ENCODE results near the gene HMCES.
A peak's percentile ranks its signal among the peaks of the same experiment; 100 is the strongest.

Gene HMCES

DNA sequence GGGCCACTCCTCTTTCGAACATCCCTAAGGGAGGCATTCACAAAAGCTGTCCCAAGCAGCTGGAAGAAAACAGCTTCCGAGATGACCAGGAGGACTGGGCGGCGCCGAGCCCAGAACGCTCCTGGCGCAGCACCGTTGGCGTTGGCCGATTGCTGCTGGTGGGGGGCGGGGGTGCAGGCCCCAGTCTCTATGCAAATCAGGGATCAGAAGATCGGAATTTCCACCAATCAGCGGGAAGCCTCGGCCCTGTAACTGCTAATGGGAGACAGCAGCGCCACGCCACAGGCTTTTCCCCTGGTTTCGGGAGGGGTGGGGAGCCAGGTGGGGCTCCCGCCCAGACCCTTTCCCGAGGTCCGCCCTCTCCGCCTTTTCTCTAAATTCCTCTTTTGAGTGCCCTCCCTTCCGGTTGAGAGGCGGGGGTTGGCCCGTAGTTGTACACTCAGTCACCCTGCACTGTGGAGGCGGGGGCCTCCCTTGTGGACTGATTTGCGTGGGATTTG, 27.0 kb downstream of the HMCES start:
- DNase-seq, result no peak

DNA sequence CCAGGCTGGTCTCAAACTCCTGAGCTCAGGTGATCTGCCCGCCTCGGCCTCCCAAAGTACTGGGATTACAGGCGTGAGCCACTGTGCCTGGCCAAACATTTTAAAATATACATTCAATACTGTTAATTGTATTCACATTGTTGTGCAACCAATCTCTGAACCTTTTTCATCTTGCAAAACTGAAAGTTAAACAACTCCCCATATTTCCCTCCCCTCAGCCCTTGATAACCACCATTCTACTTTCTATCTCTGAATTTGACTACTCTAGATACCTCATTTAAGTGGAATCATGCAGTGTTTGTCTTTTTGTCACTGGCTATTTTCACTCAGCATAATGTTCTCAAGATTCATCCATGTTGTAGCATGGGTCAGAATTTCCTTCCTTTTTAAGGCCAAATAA, 30.0 kb downstream of the HMCES start:
- no peak for DNase-seq

DNA sequence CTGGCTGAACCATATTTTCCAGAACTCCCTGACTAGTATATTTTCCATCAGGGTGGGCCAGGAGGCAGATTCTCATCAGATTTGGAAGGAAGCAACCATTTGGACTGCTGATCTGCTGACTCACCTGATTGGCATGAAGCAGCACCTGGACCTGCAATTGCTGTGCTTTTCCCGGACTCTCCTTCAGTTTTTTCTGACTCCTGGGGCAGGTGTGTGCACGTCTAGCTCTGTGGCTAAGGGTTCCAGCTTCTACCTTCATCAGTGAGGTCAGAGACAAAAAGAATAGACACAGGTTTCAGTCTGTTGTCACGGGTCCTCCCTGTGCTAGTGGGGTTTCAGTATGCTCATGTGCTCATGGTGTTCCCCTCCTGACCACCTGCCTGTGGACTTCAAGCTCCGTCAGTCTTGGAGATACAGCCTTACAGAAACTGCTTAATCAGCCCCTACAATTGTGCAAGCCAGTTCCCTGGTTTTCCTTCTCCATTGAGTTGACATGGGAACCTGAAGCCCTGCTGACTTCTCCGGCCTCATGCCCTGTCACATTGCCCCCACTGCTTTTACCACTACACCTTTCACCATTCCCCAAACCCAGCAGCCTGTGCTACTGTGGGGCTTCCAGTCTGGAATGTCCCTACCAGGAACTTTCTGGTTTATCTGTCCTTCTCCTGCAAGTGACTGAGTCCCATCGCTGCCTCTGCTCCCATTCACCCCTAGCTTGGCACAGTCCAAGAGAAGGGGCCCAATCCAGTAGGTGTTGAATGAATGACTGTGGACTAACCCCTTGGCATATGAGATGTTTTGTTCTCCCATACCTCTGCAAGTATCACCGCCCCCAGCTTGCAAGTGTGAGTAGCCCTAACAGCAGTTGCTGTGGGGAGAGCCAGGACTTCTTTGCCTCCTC, 31.7 kb downstream of the HMCES start:
- DNase-seq, result peak; percentile 58

DNA sequence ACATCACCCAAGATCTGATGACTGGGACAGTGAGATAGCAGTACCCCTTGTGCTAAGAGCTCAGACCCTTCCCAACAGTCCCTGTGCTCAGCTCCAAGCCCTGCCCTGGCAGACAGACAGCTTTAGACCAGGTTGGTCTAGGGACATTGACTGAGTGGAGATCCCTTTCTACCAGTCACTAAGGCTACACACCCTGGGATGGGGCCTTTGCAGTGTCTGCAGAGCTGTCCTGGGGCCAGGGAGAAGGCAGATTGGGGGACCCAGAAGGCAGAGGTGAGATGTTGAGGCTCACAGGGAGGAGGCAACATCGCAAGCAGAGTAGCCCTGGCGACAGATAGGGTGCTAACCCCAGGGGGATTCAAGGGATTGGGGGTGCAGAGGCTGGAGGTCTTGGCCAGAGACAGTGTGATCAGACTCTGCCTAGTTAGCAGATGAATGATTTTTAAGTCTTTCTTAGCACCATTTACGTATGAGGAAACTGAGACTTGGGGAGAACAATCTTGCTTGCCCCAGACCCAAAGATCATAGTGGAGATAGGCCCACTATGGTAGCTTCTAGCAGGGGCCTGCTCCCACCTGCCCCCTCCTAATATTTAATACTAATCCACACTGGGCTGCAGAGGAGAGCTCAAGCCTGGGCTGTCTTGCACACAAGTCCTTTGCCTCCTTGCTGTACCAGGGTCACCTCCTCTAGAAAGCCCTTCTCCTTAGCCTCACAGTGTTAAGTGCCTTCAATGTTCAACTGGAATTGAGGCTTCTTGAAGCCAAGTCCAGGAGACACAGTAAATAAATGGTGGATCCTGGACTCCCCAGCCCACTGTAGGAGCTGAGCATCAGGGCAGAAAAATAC, 32.6 kb downstream of the HMCES start:
- no peak for DNase-seq

DNA sequence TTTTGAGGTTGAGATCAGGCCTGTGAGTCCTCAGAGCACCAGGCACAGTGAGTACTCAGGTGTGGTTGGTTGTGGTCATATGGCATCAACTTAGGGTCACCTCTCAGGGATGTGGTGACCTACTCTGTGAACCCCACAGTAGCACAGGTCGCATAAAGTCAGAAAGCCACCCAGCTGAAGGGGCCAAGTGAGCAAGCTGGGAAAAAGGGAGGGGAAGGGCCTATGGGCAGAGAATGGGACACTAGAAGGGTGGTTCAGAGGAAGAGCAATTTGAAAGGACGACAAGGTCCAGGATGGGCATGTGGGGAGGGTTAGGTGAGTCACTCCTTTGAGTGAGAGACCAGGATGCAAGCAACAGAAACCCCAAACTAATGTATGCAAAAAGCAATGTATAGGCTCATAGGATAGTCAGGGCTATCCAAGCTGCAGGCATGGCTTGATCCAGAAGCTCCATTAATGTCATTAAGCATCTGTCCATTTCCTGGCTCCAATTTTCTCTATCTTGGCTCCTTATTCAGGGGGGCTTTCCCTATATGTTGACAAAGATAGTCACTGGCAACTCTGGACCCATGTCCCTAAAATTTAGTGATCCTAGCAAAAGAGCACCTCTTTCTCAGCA, 33.5 kb downstream of the HMCES start:
- peak; percentile 12 for DNase-seq

DNA sequence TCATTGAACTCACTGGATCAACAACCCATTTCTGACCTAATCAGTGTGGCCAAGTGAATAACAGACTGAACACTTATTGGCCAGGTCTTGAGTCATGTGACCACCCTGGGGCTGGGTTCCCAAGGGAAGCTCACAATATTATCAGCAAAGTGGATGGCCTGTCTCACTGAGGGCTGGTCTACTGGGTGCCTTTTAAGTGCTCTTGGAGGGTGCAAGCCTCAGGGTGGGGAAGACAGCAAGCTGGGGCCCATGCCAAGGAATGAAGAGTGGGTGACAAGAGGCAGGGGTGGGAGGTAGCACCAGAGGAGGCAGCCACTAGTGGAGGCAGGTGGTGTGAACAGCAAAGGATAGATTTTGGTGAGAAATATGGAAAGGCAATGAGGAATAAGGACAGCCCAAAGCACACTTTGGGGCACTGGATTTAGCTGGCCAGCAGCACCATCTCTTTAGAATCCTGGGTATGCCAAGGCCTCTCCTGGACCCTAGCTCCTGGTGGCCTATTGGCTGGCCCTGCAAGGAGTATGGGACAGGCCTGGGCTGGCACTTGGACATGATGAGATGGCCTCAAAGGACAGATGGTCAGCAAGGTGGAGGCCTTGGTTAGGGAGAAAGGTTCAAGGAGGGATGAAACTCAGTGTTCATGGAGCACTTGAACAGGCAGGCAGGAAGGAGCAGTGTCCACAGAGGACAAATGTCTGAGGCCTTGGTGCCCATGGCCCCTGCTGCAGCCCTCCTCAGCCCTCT, 34.2 kb downstream of the HMCES start:
- DNase-seq, result peak; percentile 4

DNA sequence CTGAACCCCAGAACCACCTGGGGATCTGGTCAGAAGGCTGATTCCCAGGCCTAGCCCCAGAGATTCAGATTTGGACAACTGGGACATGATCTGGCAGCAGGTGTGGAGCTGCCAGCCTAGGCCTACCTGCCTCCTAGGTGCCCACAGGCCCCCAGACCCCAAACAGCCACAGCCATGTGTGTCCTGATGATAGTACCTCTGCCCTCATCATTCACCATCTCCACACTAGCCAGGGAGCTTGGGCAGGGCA, 34.7 kb downstream of the HMCES start:
- no peak for DNase-seq

DNA sequence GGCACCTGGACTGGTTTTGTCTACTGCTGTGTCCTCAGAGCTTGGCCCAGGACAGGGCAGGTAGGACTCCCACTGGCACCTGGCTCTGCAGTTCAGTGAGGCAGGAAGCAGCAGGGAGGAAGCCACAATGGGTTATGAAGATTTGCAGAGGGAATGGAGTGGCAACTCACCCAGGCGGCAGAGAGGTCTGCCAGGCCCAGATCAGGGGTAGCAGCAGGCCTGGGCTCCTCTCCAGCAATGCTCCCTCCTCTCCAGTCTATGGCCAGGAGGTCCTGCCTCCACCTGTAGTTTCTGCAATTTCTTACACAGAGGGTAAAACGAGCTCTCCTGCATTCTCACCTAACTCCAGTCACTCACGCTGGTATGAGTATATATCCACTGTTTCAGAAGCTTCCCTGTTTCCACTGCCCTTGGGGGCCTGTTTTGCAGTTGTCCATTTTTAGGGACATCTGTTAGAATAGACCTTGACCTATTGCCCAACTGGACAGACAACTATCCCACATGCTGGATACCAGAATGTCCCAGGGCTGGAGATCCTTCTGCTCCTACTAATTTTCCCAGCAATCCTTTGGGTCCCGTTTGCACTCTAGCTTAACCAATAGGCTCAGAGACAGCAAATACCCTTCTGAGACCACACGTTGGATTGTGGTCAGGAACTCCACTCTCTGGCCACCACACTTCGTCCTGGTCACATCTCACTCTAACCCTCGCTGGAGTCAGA, 35.2 kb downstream of the HMCES start:
- DNase-seq, result peak; percentile 18

DNA sequence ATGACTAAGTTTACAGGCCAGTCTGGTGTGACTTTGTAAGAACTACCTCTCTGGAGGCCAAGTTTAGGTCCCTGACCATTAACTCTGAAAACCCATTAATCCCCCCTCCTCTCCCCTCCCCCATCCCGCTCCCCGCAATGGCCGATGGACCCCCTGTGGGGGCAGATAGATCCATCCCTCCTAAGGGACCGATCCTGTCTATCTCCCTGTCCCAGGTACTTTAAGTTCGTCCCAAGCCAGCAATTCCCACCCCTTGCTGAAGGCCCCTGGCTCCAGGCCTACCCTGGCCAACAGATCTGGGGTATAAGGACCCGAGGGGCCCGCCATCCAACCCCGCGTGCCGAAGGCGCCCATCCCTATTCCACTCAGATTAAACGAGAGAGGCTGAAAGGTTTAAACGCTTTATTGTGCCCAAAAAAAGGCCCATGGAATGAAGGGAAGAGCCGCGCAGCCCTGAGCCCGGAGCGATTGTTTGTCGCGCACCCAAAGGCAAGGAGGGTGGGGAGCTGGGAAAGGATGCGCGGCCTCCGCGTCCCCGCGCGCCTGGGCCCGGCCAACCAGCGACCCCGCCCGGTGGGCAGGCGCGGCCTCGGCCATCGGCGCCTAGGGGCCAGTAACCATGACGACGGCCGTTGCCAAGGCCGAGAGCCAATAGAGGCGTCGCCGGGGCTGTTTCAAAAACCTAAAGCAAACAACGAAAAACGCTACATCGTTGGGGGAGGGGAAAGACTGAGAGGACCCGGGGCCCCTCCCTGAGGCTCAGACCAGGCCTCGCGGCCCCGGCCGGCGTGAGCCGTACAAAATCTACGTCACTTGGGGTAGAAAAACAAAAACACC, 35.9 kb downstream of the HMCES start:
- DNase-seq, result peak; percentile 88

DNA sequence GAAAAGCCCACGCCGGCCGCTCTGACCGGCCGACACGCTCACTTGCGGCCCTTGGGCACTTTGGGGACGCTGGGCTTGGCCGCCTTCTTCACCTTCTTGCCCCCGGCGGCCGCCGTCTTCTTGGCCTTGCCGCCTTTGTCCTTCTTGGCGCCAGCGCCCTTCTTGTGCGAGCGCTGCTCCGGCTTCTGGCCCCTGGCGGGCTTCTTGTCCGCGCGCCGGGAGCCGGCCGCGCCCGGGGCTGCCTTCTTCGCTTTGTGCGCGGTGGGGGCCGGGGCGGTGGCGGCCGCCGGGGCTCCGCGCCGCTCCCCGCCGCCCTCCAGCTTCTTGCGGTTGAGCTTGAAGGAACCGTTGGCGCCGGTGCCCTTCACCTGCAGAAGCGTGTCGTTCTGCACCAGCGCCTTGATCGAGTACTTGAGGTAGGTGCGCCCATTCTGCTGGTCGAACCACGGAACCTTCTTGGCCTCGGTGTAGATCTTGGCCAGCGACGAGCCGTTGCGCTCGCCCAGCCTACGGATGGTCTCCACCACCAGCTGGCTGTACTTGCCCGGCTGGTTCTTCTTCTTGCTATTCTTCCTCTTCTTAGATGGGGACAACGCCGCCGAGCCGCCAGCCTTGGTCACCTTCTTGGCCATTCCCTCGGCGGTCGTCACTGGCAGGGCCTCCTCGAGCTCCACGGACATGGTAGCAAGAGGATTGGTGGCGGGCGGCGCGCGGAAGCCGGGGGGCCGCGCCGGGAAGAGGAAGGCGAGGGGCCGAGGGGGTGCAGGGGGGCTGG, 36.7 kb downstream of the HMCES start:
- peak; percentile 31 for DNase-seq

DNA sequence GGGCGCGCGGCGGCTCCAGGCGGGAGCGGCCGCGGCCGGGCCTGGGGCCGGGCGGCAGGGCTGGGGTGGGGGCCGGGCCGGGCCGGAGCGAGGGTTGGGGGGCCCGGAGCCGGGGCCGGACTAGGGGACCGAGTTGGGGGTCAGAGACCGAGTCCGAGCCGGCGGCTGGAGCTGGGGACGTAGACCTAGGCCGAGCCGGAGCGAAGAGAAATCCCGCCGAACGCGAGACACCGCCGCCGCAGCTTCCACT, 37.3 kb downstream of the HMCES start:
- DNase-seq, result no peak

DNA sequence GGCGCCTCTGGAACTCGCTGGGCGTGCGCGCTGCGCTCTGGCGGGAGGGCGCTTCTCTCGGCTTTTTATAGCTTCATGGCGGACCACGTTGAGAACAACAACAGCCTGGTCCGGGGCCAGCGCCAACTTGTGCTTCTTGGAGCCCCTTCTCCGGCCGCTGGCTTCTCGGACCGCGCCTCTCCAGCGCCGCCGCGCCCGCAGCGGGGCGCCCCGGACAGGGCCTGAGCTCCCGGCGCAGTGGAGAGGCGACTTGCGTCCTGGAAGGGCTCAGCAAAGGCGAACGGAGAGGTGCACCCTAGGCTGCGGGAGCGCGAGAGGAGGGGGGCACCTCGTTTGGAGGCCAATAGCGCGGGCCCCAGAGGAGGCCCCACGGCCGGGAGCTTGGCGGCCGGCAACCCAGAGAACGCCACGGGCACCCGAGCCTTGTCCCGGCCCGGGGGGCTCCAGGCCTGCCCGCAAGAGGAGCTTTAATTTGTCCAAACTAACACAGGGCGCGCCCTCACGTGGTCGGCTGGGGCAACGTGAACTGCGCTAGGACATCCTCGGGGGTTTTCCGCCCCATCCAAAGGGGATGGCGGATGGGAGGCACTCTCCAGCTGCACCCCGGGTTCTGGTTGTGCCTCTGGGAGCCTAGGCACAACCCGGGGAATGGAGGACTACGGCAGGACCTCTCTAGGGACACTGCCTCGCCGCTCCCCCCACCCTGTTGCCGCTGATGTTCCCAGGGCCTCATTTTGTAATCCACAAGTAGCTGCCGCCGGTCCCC, 37.8 kb downstream of the HMCES start:
- DNase-seq, result peak; percentile 69

DNA sequence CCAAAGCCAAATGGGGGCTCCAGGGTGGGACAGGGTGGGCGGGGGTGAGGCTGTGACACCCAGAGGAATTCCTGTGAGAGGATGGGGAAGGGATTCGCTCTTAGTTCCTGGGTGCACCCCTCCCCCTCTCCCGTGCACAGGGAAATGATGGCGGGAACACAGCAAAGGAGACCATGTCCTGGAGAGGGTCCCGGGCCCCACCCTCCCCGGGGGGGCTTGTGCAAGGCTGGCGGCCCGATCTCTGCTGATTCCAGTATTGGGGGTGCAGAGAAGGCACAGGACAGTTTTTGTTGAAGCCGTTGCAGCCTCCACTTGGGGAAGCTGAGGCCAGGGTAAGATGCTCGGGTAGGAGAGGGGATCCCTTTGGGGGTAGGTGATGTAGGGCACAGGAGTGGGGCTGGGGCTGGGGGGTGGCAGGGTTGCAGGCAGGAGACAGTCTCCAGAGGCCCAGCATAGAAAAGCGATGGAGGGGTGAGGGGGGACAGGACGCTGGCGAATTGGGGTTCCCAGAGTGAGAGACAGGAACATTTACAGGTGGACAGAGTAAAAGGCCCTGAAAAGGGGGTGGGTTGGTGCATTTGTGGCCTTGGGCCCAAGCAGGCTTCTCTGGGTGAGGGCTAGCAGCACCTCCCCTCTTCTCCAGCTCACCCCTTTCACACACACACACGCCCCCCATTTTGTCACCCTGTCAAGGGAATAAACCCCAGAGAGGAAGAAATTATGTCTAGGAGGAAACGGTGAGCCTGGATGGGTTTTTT, 38.5 kb downstream of the HMCES start:
- no peak for DNase-seq

DNA sequence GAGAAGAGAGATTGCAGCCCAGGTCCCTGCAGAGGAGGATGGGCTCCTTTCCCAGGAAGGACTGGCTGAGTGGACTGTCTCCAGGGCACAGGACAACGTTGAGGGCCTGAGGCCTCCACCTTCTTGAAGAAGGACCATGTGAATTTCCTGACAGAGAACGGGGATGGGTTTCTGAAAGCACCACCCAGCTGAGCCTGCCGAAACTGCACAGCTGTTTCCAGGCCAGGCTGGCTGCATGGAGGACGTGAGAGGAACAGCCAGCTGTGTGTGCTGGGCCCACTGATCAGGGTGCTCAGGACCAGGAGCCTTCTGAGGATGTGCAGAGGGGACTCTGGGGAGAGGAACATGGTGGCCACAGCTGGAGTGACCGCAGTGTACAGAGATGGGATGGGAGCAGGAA, 39.2 kb downstream of the HMCES start:
- no peak for DNase-seq

DNA sequence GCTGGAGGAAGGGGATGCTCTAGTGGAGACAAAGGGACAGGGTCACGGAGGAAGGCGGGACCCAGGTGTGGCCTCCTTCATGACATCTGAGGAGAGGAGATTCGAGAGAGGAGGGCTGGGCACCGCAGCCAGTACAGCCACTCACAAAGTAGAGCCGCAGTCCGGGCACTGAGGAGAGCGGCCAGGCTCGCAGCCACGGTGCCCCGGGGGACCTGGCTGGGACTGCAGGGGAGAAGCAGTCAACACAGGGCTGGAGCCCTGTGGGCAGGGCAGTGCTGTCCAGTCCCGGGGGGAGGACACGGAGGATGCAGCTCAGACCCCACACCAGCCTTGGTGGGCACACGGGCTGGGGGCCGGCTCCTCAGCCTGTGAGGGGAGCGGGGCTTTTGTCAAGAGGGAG, 40.3 kb downstream of the HMCES start:
- DNase-seq, result no peak

DNA sequence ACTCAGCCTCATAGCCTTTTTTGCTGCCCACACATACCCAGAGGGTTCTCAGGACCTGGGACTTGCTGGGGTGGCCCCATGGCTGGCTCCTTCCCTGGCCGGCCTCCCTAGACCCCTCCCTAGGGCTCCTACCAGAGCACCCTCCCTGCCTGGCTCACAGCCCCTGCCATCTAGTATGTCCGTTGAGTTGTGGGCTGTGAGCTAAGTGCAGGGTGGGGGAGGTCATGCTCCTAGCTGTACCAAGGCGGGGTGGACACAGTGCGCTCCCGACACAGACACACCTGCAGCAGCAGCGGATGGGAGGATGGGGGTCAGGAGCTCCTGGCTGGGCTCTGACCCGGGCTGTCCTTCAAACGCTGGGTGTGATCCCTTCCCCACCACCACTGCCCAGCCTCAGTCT, 41.6 kb downstream of the HMCES start:
- no peak for DNase-seq

DNA sequence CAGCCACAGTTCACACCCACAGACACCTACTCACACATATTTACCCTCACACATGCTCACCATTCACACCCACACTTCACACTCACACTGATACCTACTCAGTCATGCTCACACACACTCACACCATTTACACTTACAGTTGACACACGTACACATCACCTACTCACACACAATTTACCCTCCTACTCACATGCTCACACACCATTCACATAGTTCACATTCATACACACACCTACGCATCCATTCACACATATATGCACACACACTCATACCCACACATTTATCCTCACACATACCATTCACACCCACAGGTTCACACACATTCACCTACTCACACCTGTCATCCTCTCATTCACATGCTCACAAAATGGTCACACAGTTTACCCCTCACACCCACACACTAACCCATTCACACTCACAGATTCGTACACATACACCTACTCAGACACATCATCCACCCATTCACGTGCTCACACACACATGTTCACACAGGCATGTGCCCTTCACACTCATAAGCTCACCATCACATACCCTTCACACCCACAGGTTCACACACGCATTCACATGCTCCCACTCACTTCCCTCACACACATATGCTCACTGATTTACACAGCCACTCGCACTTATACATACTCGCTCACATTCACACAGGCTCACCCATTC, 42.3 kb downstream of the HMCES start:
- no peak for DNase-seq

DNA sequence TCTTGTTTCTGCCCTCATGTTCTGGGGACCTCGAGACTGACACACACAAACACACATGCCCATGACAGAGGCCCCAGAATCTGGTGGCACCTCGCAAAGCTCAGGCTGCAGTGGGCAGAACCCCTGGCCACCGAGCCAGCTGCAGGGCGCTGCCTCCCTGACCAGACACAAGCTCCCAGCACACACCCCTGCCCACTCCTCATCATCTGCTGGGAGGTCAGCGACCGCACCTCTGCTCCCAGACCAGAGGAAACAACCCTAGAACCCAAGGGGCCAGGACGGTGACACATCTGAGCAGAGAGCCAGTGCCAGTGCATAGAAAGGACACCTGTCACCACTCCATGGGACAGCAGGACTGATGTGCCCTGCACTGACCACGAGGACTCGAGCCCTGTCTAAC, 43.2 kb downstream of the HMCES start:
- no peak for DNase-seq
